Measurements from ENCODE around the gene GSTO1. TPM values are rescaled to one million over a fixed set of nuclear protein-coding genes. Genes with fewer than 3 reads are reported as not detected.
A peak's percentile ranks its signal among the peaks of the same experiment; 100 is the strongest.

Gene GSTO1
- total RNA-seq, 1 donor from 2014 or later, result 46.7 TPM

DNA sequence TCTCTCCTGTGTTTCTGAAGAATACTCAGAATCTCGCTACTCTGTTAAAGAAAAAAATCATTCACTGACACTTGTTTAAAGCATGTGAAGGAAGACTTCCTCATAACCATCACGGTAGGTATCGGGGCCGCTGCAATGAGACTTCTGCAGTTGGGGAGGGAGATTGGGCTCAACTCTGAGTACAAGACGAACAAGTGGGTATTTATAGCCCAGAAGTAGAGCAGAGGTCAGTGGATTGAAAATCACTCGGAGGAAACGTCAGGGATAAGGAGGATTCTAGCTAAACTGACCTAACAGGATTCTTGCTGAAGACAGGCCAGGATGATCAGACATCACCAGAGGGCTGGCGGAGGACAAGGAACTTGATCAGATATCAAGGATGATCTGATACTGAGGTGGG lies 50.2 kb downstream of the GSTO1 start:
- no peak for DNase-seq (ENCODE audit: low read depth)

DNA sequence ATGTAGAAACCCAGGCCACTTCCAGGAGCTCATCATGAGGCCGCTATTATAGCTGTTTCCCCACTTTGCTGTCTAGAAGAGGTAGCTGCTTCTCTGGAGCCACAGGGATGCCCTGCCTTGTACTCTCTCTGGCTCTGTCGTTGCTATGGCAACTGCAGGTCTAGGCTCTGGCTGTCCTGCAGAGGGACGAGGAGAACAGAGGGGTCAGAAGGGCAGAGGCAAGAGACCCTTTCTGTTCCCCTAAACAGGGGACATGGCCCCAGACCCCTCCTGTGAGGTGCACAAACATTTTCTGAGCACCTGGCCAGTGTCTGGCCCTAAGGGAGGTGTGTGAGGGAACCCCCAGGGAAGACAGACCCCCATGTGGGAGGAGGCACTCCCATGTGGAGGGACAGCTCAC lies 52.2 kb downstream of the GSTO1 start:
- DNase-seq (ENCODE audit: low read depth), result no peak

DNA sequence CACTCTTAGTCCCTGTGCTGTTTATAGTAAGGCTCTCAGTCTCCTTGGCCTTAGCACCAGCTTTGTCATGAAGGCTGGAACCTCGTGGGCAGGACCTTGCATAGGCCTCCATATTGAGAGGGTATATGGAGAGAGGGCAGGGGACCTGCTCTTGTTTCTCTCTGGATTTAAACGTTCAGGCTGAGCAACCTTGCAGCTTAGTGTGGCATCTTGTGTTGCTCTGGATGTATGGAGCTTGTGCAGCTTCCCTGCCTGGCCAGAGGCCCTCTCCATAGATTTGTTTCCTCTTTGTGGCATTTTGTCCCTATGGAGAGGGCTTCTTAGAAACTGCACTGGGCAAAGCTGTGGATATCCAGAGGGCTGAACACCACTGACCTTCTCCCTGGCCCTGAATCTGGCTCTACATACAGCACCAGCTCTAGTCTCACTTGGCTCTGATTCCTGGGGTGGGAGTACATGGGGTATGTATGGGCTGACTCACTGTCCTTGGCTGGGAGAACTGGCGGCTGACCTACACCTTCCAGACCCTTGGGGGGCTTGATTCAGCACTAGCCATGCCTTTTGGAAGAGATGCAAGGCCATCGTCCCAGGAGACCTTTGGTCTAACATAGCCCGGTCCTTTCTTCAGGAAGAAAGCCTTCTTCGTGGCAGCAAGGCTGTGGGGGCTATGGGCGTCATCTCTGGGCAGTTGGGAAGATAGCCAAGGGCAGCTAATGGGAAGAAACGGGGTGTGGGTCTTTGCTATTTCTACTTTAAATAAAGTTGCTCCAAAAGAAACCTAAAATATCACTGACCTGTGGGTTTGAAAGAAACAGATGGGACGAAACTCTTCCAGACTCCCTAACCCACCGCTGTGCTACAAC lies 53.1 kb downstream of the GSTO1 start:
- DNase-seq (ENCODE audit: low read depth), result no peak

DNA sequence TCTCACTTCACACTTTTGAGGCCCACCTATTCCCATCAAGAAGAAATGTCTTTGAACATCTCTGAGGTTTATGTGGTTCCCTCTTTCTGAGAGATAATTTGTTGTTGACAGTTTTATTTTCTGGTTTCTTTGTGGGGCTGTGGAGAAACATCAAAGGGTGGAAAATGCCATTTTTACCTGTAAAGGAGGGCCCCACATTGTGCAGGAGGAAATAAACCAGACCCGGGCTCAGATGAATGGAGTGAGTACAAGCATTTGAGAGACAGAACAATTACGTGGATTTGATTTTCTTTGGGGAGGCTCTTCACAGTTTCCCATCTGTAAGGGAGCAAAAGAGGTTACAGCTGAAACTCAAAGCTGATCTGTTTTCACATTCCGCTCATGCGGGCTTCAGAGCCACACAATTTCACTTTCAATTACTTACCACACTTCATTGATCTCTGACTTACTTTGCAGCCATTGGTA lies 53.8 kb downstream of the GSTO1 start:
- DNase-seq (ENCODE audit: low read depth), result no peak

DNA sequence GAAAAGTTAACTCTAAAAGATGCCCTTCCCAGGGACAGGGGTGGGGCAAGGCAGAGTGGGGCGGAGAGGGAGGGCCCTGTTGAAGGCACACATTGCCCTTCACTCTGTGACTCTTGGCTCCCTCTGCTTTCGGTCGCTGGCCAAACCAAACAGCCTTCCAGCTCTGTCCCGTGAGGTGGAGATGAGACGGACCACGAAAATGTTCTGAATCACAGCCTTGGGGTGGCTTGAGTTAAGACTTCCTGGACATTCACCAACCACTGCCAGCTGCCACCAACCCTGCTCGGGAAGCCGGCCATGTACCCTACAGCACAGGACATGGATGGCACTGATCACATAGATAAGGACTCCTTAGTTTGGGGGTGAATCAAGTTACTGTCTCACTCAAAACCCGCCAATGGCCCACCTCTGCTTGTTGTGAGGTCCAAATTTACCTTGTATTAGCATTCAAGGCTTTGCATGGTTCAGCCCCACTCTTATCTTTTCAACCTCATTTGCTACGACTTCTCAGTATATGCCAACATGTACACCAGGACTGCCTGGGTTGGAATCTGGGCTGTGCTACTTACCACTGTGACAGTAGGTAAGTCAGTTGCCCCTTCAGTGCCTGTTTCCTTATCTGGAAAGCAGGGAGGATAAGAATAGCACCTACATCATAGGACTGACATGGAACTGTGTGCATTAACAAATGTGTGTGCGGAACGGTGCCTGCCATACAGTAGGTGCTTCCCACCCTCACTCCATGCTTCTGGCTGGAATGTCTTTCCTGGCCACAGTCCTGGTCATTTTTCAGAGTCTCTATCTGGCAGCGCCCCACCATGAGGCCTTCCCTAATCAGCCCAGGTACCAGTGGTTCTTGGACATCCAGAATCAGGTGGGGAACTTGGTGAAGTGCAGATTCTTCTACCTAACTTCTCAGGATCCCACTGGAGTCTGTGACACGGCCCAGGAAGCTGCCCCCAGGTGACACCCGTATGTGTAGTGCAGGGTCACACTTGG lies 55.6 kb downstream of the GSTO1 start:
- DNase-seq (ENCODE audit: low read depth), result peak; percentile 56

DNA sequence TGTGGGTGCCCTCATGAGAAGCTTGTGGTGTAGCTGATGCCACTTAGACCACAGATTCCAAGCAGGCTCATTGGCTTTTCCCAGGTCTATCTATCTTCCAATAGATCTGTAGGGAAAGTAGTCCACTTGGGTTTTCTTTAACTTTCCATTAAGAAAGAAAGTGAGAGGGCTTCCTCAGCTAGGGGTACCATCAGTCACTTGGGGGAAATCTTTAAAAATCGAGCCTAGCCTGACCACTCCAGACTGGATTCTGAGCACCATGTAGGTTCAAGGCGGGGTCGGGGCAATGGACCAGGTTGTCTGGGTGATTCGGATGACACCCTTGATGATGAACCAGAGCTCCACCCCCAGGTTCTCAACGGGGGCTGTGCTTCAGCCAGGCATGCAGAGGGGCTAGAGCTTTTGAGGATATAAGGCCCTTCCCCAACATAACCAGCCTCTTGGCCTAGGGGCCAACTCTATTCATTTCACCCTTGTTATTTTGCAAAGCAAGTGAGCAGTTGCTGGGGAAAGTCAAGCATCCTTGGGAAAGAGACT lies 56.6 kb downstream of the GSTO1 start:
- no peak for DNase-seq (ENCODE audit: low read depth)

DNA sequence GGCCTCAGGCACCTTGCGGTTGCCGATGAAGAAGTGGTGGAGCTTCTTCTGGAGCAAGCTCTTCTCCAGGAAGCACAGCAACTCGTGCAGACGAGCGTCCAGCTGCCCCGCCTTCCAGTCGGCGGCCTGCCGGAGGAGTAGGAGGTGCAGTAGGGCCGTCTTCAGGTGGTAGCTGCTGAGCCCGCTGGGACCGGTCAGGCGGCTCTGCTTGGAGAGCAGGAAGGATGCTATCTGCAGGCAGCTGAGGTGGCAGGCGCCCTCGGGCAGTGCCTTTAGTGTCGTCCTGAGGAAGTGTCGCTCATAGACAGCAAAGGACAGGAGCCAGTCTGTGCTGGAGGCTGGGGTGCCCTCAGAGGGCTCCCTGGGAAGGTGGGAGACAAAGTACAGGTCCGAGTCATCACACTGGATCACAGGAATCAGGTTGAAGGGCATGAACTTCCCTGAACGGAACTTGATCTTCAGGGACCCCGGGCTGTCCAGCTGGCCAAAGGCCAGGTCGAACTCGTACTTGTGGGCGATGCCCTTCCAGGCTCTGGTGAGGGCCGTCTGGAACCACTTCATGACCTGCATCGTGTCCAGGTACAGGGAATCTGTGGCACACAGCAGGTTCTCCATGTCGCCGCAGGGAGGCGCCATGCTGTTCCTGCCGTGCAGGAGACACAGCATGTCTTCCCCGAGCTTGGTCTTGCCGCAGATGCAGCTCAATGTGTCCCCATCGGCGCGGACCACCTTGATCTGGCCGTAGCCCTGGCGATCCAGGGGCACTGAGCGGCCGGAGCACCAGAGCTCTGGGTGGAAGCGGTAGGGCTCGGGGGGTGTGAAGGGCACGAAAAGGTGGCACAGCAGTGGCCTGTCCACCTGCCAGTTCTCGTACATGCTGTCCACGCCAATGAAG lies 60.1 kb downstream of the GSTO1 start:
- no peak for DNase-seq (ENCODE audit: low read depth)

DNA sequence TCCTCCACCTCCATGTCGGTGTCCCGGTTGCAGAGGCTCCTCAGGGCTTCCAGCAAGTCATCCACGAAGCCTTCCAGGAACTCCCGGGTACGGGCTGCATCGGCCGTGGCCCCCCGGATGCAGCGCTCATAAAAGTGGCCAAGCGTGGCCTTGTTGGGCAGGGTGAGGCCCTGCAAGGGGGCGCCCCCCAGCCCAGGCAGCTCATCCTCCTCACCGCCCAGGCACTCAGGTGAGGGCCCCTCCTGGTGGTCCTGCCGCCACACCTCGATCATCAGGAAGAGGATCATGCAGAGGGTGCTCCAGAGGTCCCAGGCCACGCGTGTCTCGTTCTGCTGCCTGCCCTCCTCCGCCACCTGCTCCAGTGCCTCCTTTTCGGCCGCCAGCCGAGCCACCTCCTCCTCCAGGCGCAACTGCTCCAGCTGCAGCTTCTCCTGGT lies 60.8 kb downstream of the GSTO1 start:
- no peak for DNase-seq (ENCODE audit: low read depth)

DNA sequence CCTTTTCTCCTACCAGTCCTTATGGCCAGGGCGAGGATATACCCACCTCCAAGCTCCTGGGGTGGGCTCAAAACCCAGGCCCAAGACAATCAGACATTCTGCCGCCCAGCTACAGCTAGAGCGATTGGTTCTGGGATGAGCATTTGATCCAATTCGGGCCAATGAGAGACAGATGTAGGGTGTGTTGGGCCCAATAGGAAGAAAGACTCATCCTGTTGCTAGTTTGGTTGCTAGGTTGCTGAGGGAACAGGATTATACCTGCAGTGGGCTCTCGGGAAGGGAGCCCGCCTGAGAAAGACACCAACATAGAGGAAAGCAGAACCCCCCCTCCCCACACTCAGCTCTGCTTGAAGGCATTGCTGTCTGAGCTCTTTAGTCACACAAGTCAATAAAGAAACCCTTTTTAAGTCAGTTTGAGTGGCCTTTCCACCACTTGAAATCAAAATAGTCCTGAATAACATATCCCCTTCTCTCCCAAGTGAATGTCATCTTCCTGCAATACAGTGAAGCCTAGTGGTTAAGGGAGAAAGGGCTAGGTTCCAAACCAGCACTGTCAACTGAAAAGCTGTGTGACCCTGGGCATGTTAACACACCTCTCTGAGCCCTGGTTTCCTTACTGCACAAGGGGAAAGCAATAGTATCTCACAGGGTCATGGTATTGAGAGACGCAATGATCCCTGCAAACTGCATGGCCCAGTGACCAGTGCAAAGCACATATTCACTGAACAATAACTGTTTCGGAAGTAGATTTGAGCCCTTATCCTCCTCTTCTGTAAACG lies 61.8 kb downstream of the GSTO1 start:
- no peak for DNase-seq (ENCODE audit: low read depth)

Other genes with a start within 250 kb of the GSTO1 start
- gene COL17A1, start 169.0 kb upstream of the GSTO1 start, total RNA-seq, result 0.89 and 3.3 TPM in 2 replicates
- gene SFR1, start 132.7 kb upstream of the GSTO1 start, total RNA-seq, result 5.3 and 15.5 TPM in 2 replicates
- 0.52 and 4.7 TPM in 2 replicates for gene CFAP43, start 22.5 kb upstream of the GSTO1 start, total RNA-seq
- gene GSTO2, start 14.3 kb downstream of the GSTO1 start, total RNA-seq, result 8.5 and 8.9 TPM in 2 replicates
- gene ITPRIP, start 83.6 kb downstream of the GSTO1 start, total RNA-seq, result 5.6 and 8.1 TPM in 2 replicates
- 0.75 and 1.6 TPM in 2 replicates for gene CFAP58, start 98.9 kb downstream of the GSTO1 start, total RNA-seq

All from renal cortical epithelial cell (primary cell).